H1 (cell line): ENCODE measurements around the gene POLA1. TPM values are rescaled to one million over a fixed set of nuclear protein-coding genes. Genes with fewer than 3 reads are reported as not detected.

Experiments
- KDM4A ChIP-seq: IDR thresholded peaks from one replicate; pipeline ENCODE4 v1.7.1; 2012; ENCODE audit warnings: low read depth, mild to moderate bottlenecking, moderate library complexity, low read length, inconsistent platforms; ENCODE audit not compliant: severe bottlenecking
- KDM5A ChIP-seq: fragments of 200-600 bp; IDR thresholded peaks from 2 replicates; pipeline ENCODE4 v1.7.1; 2012; ENCODE audit warnings: mild to moderate bottlenecking, low read length, inconsistent platforms, mixed read lengths
- PHF8 ChIP-seq: fragments of 200-600 bp; sonication (generic); conservative IDR thresholded peaks from 2 replicates; pipeline ENCODE4 v1.7.1; 2012; ENCODE audit warnings: low read depth, mild to moderate bottlenecking, inconsistent platforms, low read length, moderate library complexity
- POU5F1 ChIP-seq: IDR thresholded peaks from 2 replicates; pipeline ENCODE4 v1.6.1; 2011; ENCODE audit warnings: low read depth, mild to moderate bottlenecking, low read length, moderate library complexity
- RBBP5 ChIP-seq: IDR thresholded peaks from 2 replicates; pipeline ENCODE4 v1.7.1; 2012; ENCODE audit warnings: low read depth, mild to moderate bottlenecking, inconsistent platforms, low read length, moderate library complexity, borderline replicate concordance
- SP2 ChIP-seq: IDR thresholded peaks from 2 replicates; pipeline ENCODE4 v1.6.1; 2012; ENCODE audit warnings: mild to moderate bottlenecking, low read length, inconsistent platforms
- TAF7 ChIP-seq: optimal IDR thresholded peaks from 2 replicates; pipeline ENCODE3; 2011; ENCODE audit warnings: low read depth, mild to moderate bottlenecking, inconsistent platforms, low read length, moderate library complexity, borderline replicate concordance
- polyA plus RNA-seq, 7 experiments: library from polyadenylated mRNA; depleted of rRNA in 3 of 7; stranded (reverse) in 5 of 7; unstranded in 2 of 7; fragments of >200 nt in 5 of 7; fragments of 200-250 nt in 2 of 7; gene quantifications; 1 replicate in 5 of 7; 2 replicates in 1 of 7; 4 replicates in 1 of 7; pipeline versions ENCODE4 v1.2.1 to v1.2.3, GENCODE V29; 2011 to 2013; ENCODE audit warnings: missing spikeins in 2 of 7, mixed read lengths in 2 of 7
- total RNA-seq: library from RNA; stranded (reverse); fragmentation: NEBNext Ultra II Directional; extraction: Animal tissue kit (Norgen Biotek cat#: 25700); gene quantifications from 2 replicates; pipeline ENCODE4 v1.2.1, GENCODE V29; 2021
- TF ChIP-seq, protein P1 (sequence below): IDR thresholded peaks from 2 replicates; pipeline ENCODE4 v1.6.1; 2011; ENCODE audit warnings: low read depth, mild to moderate bottlenecking, low read length; ENCODE audit not compliant: insufficient read depth

The POLA1 gene
- total and polyA plus RNA-seq, 2 of the 8 experiments (the other 6 are each of a cell fraction or from before 2014, with no cell fraction given) = 5.6 to 34.9 TPM

DNA sequence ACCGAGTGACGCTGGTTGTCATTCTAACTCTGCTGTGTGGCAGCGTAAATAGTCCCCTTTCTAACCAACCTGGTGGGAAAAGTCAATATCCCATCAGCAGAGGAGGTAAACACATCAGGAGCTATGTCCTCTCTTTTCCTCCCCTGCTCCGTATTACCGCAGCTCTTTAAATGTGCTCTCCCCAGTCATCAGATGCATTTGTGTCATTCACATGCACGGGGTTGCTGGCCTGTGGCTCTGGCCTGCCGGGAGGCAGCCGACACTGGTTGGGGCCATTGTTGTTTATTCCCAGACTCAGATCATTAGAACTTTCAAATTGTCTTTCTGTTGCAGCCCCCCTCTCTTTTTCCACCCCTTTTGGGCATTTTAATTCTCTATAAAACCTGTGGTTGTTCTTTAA, 300.2 kb downstream of the POLA1 start (continued):
- TF ChIP-seq TAF7 (no peak), KDM5A (no peak), KDM4A (no peak), SP2 (no peak), PHF8 (no peak), RBBP5 (no peak), POU5F1 (no peak)
- TF ChIP-seq, protein P1, sequence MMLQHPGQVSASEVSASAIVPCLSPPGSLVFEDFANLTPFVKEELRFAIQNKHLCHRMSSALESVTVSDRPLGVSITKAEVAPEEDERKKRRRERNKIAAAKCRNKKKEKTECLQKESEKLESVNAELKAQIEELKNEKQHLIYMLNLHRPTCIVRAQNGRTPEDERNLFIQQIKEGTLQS = no peak
